GM19238 (cell line): ENCODE measurements around the gene SLC41A2.
"Not testable (repeated sequence)": the region's sequence is repeated elsewhere in the genome, so short reads cannot be mapped to it uniquely, and the experiment has no call there.

Experiments used
- DNase-seq: peaks from one replicate; pipeline ENCODE4 v3.0.0; 2011; ENCODE audit warnings: low spot score; ENCODE audit not compliant: insufficient read length

The SLC41A2 gene

GRCh38 chr12:104958001-104958804 is at the start of gene SLC41A2:
Gene SLC41A2, minus strand, starts transcription at chr12:104958290. Its CDS starts 29,763 bp downstream, at chr12:104928527.
- peak; percentile 86 for DNase-seq

- no peak for DNase-seq
Measured at GRCh38 chr12:105001476-105001875, 43.4 kb upstream of the SLC41A2 start.

GRCh38 chr12:104999347-104999685 is 41.2 kb upstream of the SLC41A2 start:
- DNase-seq, result no peak

GRCh38 chr12:104998423-104999346 is 40.6 kb upstream of the SLC41A2 start:
- DNase-seq, result no peak

- DNase-seq, result no peak
Measured at GRCh38 chr12:104997541-104997940, 39.5 kb upstream of the SLC41A2 start.

- DNase-seq, result no peak
Measured at GRCh38 chr12:104994336-104994735, 36.2 kb upstream of the SLC41A2 start.

GRCh38 chr12:104991565-104992128 is 33.6 kb upstream of the SLC41A2 start:
- DNase-seq, result no peak

- no peak for DNase-seq
Measured at GRCh38 chr12:104990950-104991349, 32.9 kb upstream of the SLC41A2 start.

- peak; percentile 78 for DNase-seq
Measured at GRCh38 chr12:104986022-104986941, 28.2 kb upstream of the SLC41A2 start, which contains the start of gene NOPCHAP1. Gene NOPCHAP1, plus strand, starts transcription at chr12:104986316. Its CDS starts 37 bp downstream, at chr12:104986353.

- DNase-seq, result no peak
Measured at GRCh38 chr12:104985206-104985605, 27.1 kb upstream of the SLC41A2 start.

GRCh38 chr12:104977688-104978087 is 19.6 kb upstream of the SLC41A2 start:
- not testable (repeated sequence) for DNase-seq

- DNase-seq, result no peak
Measured at GRCh38 chr12:104976703-104977102, 18.6 kb upstream of the SLC41A2 start.

- no peak for DNase-seq
Measured at GRCh38 chr12:104975587-104976343, 17.7 kb upstream of the SLC41A2 start.

GRCh38 chr12:104974626-104975290 is 16.7 kb upstream of the SLC41A2 start:
- DNase-seq, result peak; percentile 35

- DNase-seq, result no peak
Measured at GRCh38 chr12:104973250-104973649, 15.2 kb upstream of the SLC41A2 start.

GRCh38 chr12:104971306-104971705 is 13.2 kb upstream of the SLC41A2 start:
- DNase-seq, result no peak

GRCh38 chr12:104969343-104969742 is 11.3 kb upstream of the SLC41A2 start:
- DNase-seq, result no peak

- DNase-seq, result no peak
Measured at GRCh38 chr12:104966677-104967076, 8.6 kb upstream of the SLC41A2 start.

GRCh38 chr12:104964856-104965205 is 6.7 kb upstream of the SLC41A2 start:
- no peak for DNase-seq
